Esophagus muscularis mucosa (tissue), 4 donors: ENCODE data around the gene AFTPH.

Source experiments
- CTCF ChIP-seq, 3 experiments: fragments of 200-600 bp in 2 of 3; fragments of 450-650 bp in 1 of 3; sonication (generic) in 2 of 3; IDR thresholded peaks; one replicate each; pipeline ENCODE4 v1.5.1; 2017 to 2019; ENCODE audit warnings: antibody characterized with exemption in 3 of 3, mild to moderate bottlenecking in 2 of 3, moderate library complexity in 1 of 3
- EP300 ChIP-seq: sonication (generic); formaldehyde crosslinking; IDR thresholded peaks from one replicate; pipeline ENCODE4 v1.6.1; 2017; ENCODE audit warnings: antibody characterized with exemption
- POLR2A ChIP-seq: fragments of 450-650 bp; IDR thresholded peaks from one replicate; pipeline ENCODE4 v1.6.1; 2017; ENCODE audit warnings: antibody characterized with exemption, moderate library complexity, mild to moderate bottlenecking, low read depth
- POLR2AphosphoS5 ChIP-seq, 2 donors: sonication (generic); formaldehyde crosslinking; IDR thresholded peaks; one replicate each; pipeline ENCODE4 v1.6.1; 2017; ENCODE audit warnings: antibody characterized with exemption in 2 of 2

GRCh38 chr2:64543008-64543697 is 19.0 kb downstream of the AFTPH start:
- TF ChIP-seq POLR2A (no peak), CTCF (IDR thresholded peaks at IDR 0.05) (no peak), EP300 (no peak), POLR2AphosphoS5 (IDR thresholded peaks at IDR 0.05) (no peak)
